ENCODE data around the gene ST6GALNAC2. TPM values are rescaled to one million over a fixed set of nuclear protein-coding genes. Genes with fewer than 3 reads are reported as not detected.

Gene ST6GALNAC2
- total and polyA plus RNA-seq, 2 experiments from 2014 or later = 0.65 to 0.96 TPM

- peak; percentile 93 for DNase-seq
- H3F3A ChIP-seq (ENCODE audit: insufficient read depth) = peaks cover 34% of the 10 kb centered on the region
- H3K27ac ChIP-seq = peak overlapping the region; percentile 67
- H3K36me3 ChIP-seq (ENCODE audit: low read depth) = no peaks in the 10 kb centered on the region
- TF ChIP-seq EZH2phosphoT487 (IDR thresholded peaks at IDR 0.05; ENCODE audit: insufficient read depth, low read depth) (no peak), EZH2 (IDR thresholded peaks at IDR 0.05; ENCODE audit: insufficient read depth, poor library complexity, severe bottlenecking) (no peak)
- in situ Hi-C loops (cut with MboI) = no loop called here
- 50 to 52% methylated on average over 11 of the region's 11 CpGs for WGBS, 2 experiments (ENCODE audit: low coverage in 1 of 2, low lambda C conversion rate in 2 of 2, missing lambda C conversion rate in 2 of 2)
- peak overlapping the region; percentile 48 for H3K4me2 ChIP-seq (ENCODE audit: unreplicated experiment)
- H3K9ac ChIP-seq = peak overlapping the region; percentile 65
- no peak overlapping the region for H3K4me3 ChIP-seq
- H3K79me2 ChIP-seq (ENCODE audit: insufficient read depth) = no peaks in the 10 kb centered on the region
- H3K27me3 ChIP-seq (replicated peaks; ENCODE audit: insufficient read depth) = no peaks in the 10 kb centered on the region
- H3K4me1 ChIP-seq (ENCODE audit: insufficient read depth) = peaks cover 20% of the 10 kb centered on the region
- no peak overlapping the region for H2AFZ ChIP-seq
- H4K20me1 ChIP-seq (ENCODE audit: insufficient read depth) = no peaks in the 10 kb centered on the region
- H3K9me2 ChIP-seq (ENCODE audit: insufficient read depth) = no peaks in the 10 kb centered on the region
- no peaks in the 10 kb centered on the region for H3K9me3 ChIP-seq (ENCODE audit: low read depth)
Observed at GRCh38 chr17:76546556-76547182, 39.0 kb downstream of the ST6GALNAC2 start.

- in situ Hi-C loops (cut with MboI) = no loop called here
- WGBS, 2 experiments (ENCODE audit: low coverage in 1 of 2, low lambda C conversion rate in 2 of 2, missing lambda C conversion rate in 2 of 2) = 88 to 93% methylated on average over 11 to 13 of the region's 13 CpGs
- Histone ChIP-seq H2AFZ (no peak overlapping the region), H3K9me2 (ENCODE audit: insufficient read depth) (no peaks in the 10 kb centered on the region), H3K27ac (peak overlapping the region; percentile 34), H3K4me1 (ENCODE audit: insufficient read depth) (peaks cover 16% of the 10 kb centered on the region), H3K9ac (peak overlapping the region; percentile 38; the same call in 1 of the 2 replicates), H3K79me2 (ENCODE audit: insufficient read depth) (no peaks in the 10 kb centered on the region), H3K4me3 (no peak overlapping the region), H3K36me3 (ENCODE audit: low read depth) (no peaks in the 10 kb centered on the region), H3K27me3 (replicated peaks; ENCODE audit: insufficient read depth) (no peaks in the 10 kb centered on the region), H3K4me2 (ENCODE audit: unreplicated experiment) (peak overlapping the region; percentile 48), H3F3A (ENCODE audit: insufficient read depth) (peaks cover 30% of the 10 kb centered on the region), H3K9me3 (ENCODE audit: low read depth) (no peaks in the 10 kb centered on the region), H4K20me1 (ENCODE audit: insufficient read depth) (no peaks in the 10 kb centered on the region)
- no peak for DNase-seq
- TF ChIP-seq EZH2phosphoT487 (IDR thresholded peaks at IDR 0.05; ENCODE audit: insufficient read depth, low read depth) (no peak), EZH2 (IDR thresholded peaks at IDR 0.05; ENCODE audit: insufficient read depth, poor library complexity, severe bottlenecking) (no peak)
Observed at GRCh38 chr17:76545918-76546555, 39.6 kb downstream of the ST6GALNAC2 start.

- no peak overlapping the region for H3K27ac ChIP-seq
- H3K9me3 ChIP-seq (ENCODE audit: low read depth) = no peaks in the 10 kb centered on the region
- H3K9me2 ChIP-seq (ENCODE audit: insufficient read depth) = no peaks in the 10 kb centered on the region
- H3F3A ChIP-seq (ENCODE audit: insufficient read depth) = peaks cover 23% of the 10 kb centered on the region; the same call in 1 of the 2 replicates
- H3K79me2 ChIP-seq (ENCODE audit: insufficient read depth) = no peaks in the 10 kb centered on the region
- H3K36me3 ChIP-seq (ENCODE audit: low read depth) = no peaks in the 10 kb centered on the region
- no peaks in the 10 kb centered on the region for H3K27me3 ChIP-seq (replicated peaks; ENCODE audit: insufficient read depth)
- H3K4me1 ChIP-seq (ENCODE audit: insufficient read depth) = peaks cover 11% of the 10 kb centered on the region; the same call in 1 of the 2 replicates
- WGBS, 2 experiments (ENCODE audit: low coverage in 1 of 2, low lambda C conversion rate in 2 of 2, missing lambda C conversion rate in 2 of 2) = 65 to 72% methylated on average over 20 to 24 of the region's 24 CpGs
- H3K4me3 ChIP-seq = no peak overlapping the region
- in situ Hi-C loops (cut with MboI) = no loop called here
- no peaks in the 10 kb centered on the region for H4K20me1 ChIP-seq (ENCODE audit: insufficient read depth)
- no peak overlapping the region for H3K9ac ChIP-seq
- no peak for TF ChIP-seq EZH2 (IDR thresholded peaks at IDR 0.05; ENCODE audit: insufficient read depth, poor library complexity, severe bottlenecking)
- no peak for TF ChIP-seq EZH2phosphoT487 (IDR thresholded peaks at IDR 0.05; ENCODE audit: insufficient read depth, low read depth)
- DNase-seq = no peak
- H2AFZ ChIP-seq = no peak overlapping the region
- no peak overlapping the region for H3K4me2 ChIP-seq (ENCODE audit: unreplicated experiment)
Observed at GRCh38 chr17:76544546-76545365, 40.9 kb downstream of the ST6GALNAC2 start.

- H3K27me3 ChIP-seq (replicated peaks; ENCODE audit: insufficient read depth) = no peaks in the 10 kb centered on the region
- no peaks in the 10 kb centered on the region for H4K20me1 ChIP-seq (ENCODE audit: insufficient read depth)
- in situ Hi-C loops (cut with MboI) = no loop called here
- H3K9ac ChIP-seq = no peak overlapping the region
- no peaks in the 10 kb centered on the region for H3K9me2 ChIP-seq (ENCODE audit: insufficient read depth)
- H3K79me2 ChIP-seq (ENCODE audit: insufficient read depth) = no peaks in the 10 kb centered on the region
- WGBS, 2 experiments (ENCODE audit: low coverage in 1 of 2, low lambda C conversion rate in 2 of 2, missing lambda C conversion rate in 2 of 2) = 35 to 44% methylated on average over 19 to 22 of the region's 22 CpGs
- H3K4me2 ChIP-seq (ENCODE audit: unreplicated experiment) = no peak overlapping the region
- peaks cover 11% of the 10 kb centered on the region; the same call in 1 of the 2 replicates for H3K4me1 ChIP-seq (ENCODE audit: insufficient read depth)
- no peak for DNase-seq
- no peak overlapping the region for H3K4me3 ChIP-seq
- no peak for TF ChIP-seq EZH2 (IDR thresholded peaks at IDR 0.05; ENCODE audit: insufficient read depth, poor library complexity, severe bottlenecking)
- TF ChIP-seq EZH2phosphoT487 (IDR thresholded peaks at IDR 0.05; ENCODE audit: insufficient read depth, low read depth) = no peak
- H2AFZ ChIP-seq = no peak overlapping the region
- H3F3A ChIP-seq (ENCODE audit: insufficient read depth) = peaks cover 18% of the 10 kb centered on the region; the same call in 1 of the 2 replicates
- no peaks in the 10 kb centered on the region for H3K9me3 ChIP-seq (ENCODE audit: low read depth)
- no peaks in the 10 kb centered on the region for H3K36me3 ChIP-seq (ENCODE audit: low read depth)
- no peak overlapping the region for H3K27ac ChIP-seq
Observed at GRCh38 chr17:76543826-76544545, 41.7 kb downstream of the ST6GALNAC2 start.
